NB4 (cell line): ENCODE data around the gene PHACTR1.

ENCODE experiments used
- DNase-seq: peaks from one replicate; pipeline ENCODE4 v3.0.0; 2010; ENCODE audit warnings: low read depth
- H3K4me3 ChIP-seq: one replicate; pipeline ENCODE4 v1.5.1; 2011; ENCODE audit warnings: mild to moderate bottlenecking, low read depth, low read length, moderate library complexity
- MYC ChIP-seq: IDR thresholded peaks from 2 replicates; pipeline ENCODE4 v1.6.1; 2011; ENCODE audit warnings: low read depth, low read length
- POLR2A ChIP-seq: IDR thresholded peaks from 2 replicates; pipeline ENCODE4 v1.6.1; 2011; ENCODE audit warnings: mild to moderate bottlenecking; ENCODE audit not compliant: insufficient read length; ENCODE audit errors: extremely low read depth
- TF ChIP-seq, protein P1 (sequence below): IDR thresholded peaks from 2 replicates; pipeline ENCODE4 v1.6.1; 2011; ENCODE audit warnings: low read depth, low read length
- TF ChIP-seq, protein P2 (sequence below): IDR thresholded peaks from one replicate; pipeline ENCODE4 v1.5.1; 2012; ENCODE audit warnings: low read depth, low read length

Gene PHACTR1

GRCh38 chr6:13283331-13283730 lies 566.8 kb downstream of the PHACTR1 start:
- no peak for DNase-seq
- TF ChIP-seq MYC (no peak), POLR2A (no peak)
- TF ChIP-seq, protein P1, sequence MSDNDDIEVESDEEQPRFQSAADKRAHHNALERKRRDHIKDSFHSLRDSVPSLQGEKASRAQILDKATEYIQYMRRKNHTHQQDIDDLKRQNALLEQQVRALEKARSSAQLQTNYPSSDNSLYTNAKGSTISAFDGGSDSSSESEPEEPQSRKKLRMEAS = no peak
- TF ChIP-seq, protein P2, sequence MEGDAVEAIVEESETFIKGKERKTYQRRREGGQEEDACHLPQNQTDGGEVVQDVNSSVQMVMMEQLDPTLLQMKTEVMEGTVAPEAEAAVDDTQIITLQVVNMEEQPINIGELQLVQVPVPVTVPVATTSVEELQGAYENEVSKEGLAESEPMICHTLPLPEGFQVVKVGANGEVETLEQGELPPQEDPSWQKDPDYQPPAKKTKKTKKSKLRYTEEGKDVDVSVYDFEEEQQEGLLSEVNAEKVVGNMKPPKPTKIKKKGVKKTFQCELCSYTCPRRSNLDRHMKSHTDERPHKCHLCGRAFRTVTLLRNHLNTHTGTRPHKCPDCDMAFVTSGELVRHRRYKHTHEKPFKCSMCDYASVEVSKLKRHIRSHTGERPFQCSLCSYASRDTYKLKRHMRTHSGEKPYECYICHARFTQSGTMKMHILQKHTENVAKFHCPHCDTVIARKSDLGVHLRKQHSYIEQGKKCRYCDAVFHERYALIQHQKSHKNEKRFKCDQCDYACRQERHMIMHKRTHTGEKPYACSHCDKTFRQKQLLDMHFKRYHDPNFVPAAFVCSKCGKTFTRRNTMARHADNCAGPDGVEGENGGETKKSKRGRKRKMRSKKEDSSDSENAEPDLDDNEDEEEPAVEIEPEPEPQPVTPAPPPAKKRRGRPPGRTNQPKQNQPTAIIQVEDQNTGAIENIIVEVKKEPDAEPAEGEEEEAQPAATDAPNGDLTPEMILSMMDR = no peak
- H3K4me3 ChIP-seq = no peak overlapping the region

- no peak for DNase-seq
Measured at GRCh38 chr6:13284646-13285045, 568.1 kb downstream of the PHACTR1 start.

GRCh38 chr6:13285705-13286104 lies 569.1 kb downstream of the PHACTR1 start:
- TF ChIP-seq, protein P1 = no peak
- TF ChIP-seq POLR2A (no peak), MYC (no peak)
- TF ChIP-seq, protein P2 = no peak
- no peak overlapping the region for H3K4me3 ChIP-seq
- no peak for DNase-seq

More at GRCh38 chr6:13284646-13285045, 568.1 kb downstream of the PHACTR1 start:
- TF ChIP-seq, protein P2 = no peak
- TF ChIP-seq POLR2A = no peak
- TF ChIP-seq, protein P1 = no peak
- no peak for TF ChIP-seq MYC
- no peak overlapping the region for H3K4me3 ChIP-seq

DNA sequence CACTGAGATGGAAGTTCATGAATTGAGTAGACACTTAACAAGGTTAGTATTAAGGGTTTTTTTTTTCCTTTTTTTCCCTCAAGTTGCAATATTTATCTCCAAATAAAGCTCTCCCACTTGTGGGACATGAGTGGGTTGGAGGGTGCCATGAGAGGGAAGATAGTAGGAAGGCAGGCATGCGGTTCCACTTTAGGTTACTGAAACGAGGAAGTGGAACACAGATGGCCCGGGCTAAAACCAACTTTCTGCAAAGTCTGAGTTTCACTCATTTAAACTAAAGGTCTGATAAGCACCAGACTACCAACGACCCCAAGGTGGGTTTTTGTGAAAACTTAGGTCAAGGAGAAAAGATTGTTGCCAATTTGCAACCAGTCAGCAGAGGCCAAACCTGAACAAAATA lies 569.6 kb downstream of the PHACTR1 start:
- no peak overlapping the region for H3K4me3 ChIP-seq
- DNase-seq = peak; percentile 37

DNA sequence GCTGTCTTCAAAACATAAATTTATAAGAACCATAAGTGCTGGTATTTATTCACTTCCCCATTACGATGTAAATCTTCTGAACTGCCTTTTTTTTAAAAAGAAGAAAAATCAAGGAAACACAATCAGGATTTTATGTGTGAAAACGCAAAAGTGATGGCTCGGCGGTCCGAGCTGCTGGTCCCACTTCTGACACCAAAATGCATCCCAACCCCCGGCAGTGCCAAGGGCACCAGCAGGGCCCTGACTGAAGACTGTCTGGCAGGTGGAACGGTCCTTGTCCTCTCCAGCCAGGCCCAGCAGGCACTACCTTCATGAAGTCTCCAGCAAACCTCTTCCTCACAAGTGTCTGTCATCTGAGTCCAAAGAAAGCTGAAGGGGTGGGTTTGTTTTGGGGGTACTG lies 570.5 kb downstream of the PHACTR1 start:
- H3K4me3 ChIP-seq = no peak overlapping the region
- TF ChIP-seq POLR2A = no peak
- TF ChIP-seq, protein P1 = no peak
- TF ChIP-seq, protein P2 = no peak
- TF ChIP-seq MYC = no peak
- DNase-seq = no peak

More for the DNA sequence above, 569.6 kb downstream of the PHACTR1 start:
- TF ChIP-seq, protein P2 = no peak
- TF ChIP-seq POLR2A (no peak), MYC (no peak)
- TF ChIP-seq, protein P1 = no peak

DNA sequence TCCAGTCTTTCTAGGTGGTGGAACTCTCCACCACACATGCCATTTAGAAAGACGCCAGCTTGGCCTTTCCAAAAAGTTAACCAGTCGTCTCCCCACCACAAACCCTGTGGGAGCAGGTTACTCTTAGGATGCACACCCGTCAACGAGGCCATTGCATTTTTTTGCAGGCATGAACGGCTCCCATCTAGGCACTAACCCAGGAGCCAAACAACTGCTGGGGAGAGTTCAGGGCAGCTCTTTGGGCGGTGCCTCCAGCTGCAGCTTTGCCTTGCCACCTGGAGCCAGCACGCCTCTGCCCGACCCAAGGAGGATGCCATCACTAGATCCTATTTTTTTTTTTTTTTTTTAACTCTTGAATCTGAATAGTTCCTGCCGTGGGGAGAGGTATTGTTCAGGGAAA lies 571.9 kb downstream of the PHACTR1 start:
- no peak for DNase-seq
- no peak for TF ChIP-seq MYC
- TF ChIP-seq, protein P1 = no peak

More for the DNA sequence above, 571.9 kb downstream of the PHACTR1 start:
- no peak overlapping the region for H3K4me3 ChIP-seq
